CD4-positive, alpha-beta T cell treated with Interleukin-17A for 1 hour (primary cell): ENCODE data around the gene HIVEP2.
"Not testable (repeated sequence)": the region's sequence is repeated elsewhere in the genome, so short reads cannot be mapped to it uniquely, and the experiment has no call there.

Experiments used
- DNase-seq: peaks from one replicate; pipeline ENCODE4 v3.0.0-alpha.2; 2020

The HIVEP2 gene

DNA sequence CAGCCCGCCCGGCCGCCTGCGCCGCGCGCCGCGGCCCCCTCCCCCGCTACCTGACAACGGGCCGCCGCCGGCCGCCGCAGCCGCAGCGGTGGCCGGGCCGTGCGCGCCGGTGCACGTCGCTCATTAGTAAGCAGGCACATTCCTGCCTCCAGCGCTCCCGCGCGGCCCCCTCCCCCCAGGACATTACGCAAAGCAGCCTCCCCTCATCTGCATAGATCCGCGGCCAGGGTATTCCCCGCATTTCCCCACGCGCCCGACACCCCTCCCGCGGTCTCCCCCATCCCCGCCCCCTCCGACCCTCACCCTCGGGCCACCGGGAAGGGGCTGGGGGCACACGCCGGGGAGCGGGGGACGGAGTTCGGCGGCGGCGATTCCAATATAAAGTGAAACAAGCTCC is at the start of gene HIVEP2:
TSS of gene HIVEP2 (minus strand) at position 128 of the 397 bp plus-strand sequence. CDS start 170,438 bp downstream, outside the sequence.
- peak; percentile 93 for DNase-seq

DNA sequence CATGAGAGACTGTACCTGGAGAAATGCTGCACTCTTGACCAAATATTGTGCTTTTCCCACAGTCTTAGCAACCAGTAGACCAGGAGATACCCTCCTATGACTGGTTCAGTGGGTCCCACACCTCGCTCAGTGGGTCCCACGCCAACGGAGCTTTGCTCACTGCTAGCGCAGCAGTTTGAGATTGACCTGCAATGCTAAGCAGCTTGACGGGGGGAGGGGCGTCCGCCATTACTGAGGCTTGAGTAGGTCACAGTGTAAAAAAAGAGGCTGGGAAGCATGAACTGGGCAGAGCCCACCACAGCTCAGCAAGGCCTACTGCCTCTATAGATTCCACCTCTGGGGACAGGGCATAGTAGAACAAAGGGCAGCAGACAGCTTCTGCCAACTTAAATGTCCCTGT is 49.0 kb upstream of the HIVEP2 start:
- no peak for DNase-seq

DNA sequence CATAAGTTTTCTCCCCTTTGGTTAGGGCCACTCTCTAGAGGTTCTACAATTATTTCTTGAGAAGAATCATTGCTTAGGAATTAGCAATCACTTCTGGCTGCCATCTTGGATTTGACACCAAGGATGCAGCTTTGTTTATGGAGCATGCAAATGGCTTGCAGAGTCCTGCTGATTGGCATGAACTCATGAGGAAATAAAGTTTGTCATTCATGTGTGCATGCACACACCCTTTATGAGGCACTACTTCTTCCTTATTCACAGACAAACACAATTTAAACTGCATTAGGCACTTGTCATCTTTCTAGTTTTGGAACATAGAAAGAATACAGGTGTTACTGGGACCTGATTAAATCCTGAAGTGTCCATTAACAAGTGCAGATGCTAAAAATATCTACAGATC is 42.5 kb upstream of the HIVEP2 start:
- DNase-seq, result no peak

DNA sequence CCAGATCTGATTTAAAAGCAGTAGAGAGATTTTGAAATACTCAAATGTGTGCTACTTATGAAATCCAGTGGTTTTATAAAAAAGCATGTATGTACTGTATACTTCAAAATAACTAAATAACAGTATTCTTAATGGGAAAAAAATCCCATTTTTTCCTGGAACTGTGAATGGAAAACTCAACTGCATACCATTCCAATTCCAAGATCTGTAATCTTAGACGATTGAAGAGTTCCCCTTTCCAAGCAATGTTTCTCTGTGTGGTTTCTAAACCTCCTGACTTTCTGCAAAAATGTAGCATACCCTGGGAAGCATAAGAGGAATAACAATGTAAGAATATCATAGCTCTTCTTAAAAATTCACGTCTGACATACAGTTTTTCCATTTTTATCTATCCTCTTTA is 40.3 kb upstream of the HIVEP2 start:
- DNase-seq, result no peak

- no peak for DNase-seq
Observed at GRCh38 chr6:142984386-142984785, 39.4 kb upstream of the HIVEP2 start.

GRCh38 chr6:142975365-142975764 is 30.4 kb upstream of the HIVEP2 start:
- DNase-seq, result peak; percentile 23

DNA sequence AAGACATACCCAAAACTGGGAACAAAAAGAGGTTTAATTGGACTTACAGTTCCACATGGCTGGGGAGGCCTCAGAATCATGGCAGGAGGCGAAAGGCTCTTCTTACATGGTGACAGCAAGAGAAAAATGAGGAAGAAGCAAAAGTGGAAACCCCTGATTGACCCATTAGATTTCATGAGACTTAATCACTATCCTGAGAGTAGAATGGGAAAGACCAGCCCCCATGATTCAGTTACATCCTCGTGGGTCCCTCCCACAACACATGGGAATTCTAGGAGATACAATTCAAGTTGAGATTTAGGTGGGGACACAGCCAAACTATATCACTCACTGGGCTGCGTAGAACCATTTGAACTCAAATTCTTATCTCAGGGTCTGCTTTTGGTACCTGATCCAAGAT is 26.0 kb upstream of the HIVEP2 start:
- not testable (repeated sequence) for DNase-seq

DNA sequence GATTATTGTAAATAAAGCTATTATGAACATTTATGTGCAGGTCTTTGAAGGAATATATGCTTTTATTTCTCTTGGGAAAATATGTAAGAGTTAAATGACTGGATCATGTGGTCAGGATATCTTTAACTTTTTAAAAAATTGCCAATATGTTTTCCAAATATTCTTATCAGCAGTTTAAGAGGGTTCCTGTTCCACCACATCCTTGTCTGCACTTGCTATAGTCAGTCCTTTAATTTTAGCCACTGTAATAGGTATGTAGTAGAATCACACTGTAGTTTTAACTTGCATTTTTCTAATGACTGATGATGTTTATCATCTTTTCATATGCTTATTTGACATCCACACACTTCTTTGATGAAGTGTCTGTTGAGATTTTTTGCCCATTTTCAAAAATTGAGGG is 23.6 kb upstream of the HIVEP2 start:
- no peak for DNase-seq

DNA sequence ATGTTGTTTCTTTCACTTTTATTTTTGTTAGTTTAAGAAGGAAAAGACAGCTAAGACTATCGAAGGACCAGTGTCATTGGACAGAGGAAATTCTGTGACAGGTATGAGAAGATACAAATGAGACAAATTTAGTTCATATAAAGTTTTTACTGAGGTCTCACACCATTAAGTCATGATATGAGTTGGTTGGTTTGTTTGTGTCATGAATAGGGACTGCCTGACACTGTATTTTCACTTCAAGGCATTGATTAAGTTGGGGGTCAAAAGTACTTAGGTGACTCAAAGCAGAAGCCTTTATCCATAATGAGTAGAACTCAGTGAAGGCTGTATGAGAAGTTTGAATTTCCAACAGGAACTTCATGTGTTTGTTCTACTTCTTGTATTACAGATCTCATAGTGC is 21.3 kb upstream of the HIVEP2 start:
- DNase-seq, result no peak

DNA sequence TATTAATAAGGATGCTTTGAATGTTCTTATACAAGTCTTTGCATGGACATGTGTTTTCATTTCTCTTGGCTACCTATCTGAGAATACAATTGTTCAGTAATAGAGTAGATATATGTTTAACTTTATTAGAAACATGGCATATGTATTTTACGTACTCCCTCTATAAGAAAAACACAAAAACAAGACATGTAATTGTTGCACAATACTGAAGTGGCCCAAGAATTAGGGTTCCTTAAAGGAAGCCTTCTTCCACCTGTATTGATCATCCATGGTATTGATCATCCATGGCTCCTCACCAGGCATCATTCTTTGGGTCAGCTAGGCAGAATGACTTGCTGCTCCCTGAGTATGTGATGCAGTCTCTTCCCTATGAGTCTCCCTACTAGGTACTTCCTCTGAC is 20.2 kb upstream of the HIVEP2 start:
- DNase-seq, result no peak

GRCh38 chr6:142960098-142960497 is 15.1 kb upstream of the HIVEP2 start:
- no peak for DNase-seq

- no peak for DNase-seq
Observed at GRCh38 chr6:142958343-142958742, 13.4 kb upstream of the HIVEP2 start.

DNA sequence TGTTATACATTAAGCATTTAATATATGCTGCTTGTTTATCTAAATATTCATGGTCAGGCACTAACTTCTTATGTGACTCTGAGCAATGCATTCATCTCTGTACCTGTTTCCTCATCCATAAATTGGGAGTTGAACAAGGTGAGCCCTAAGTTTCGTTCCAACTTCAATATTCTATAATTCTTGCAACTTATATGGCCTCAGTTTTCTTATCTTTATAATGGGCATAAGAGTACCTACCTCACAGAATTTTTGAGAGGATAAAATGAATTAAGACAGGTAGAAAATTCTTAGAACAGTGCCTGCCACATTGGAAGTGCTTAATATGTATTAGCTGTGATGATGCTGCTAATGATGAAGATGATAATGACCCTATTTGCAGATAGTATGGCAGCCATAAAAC is 11.8 kb upstream of the HIVEP2 start:
- no peak for DNase-seq

DNA sequence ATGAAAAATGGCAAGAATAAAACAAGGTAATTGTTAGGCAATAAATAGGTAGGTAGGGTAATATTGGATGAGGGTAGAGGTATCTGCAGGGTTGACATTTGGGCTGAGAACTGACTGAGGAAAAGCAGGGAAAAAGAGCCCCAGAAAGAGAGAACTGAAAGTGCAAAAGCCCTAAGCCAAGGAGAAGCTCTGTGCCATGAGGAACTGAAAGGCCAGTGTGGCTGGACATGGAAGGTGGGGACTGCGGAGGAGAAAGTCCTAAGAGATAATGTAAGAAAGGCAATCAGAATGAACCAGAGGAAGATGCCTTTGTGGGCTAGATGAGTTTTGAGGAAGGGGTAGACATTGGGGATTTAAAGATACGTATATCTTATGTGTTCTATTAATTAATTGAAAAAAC is 9.9 kb upstream of the HIVEP2 start:
- no peak for DNase-seq

- peak; percentile 53 for DNase-seq
Observed at GRCh38 chr6:142953373-142954273, 8.6 kb upstream of the HIVEP2 start.

GRCh38 chr6:142952614-142953013 is 7.6 kb upstream of the HIVEP2 start:
- DNase-seq, result no peak

DNA sequence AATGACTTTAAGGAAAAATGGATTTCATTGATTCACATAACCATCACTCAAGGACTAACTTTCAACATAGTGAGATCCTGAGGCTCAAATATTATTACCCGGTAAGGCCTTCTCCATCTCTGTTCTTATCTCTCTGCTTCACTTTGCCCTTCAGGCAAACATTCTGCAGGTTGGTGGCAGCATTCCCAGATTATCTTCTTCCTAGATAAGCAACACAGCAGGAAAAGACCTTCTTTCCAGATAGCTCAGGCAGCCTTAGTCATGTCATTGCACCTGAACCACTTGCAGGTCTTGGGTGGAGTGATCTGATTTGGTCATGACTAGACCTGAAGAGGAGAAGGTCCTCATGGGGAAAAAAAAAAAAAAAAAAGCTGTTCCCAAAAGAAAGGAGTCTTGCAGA is 5.3 kb upstream of the HIVEP2 start:
- no peak for DNase-seq

DNA sequence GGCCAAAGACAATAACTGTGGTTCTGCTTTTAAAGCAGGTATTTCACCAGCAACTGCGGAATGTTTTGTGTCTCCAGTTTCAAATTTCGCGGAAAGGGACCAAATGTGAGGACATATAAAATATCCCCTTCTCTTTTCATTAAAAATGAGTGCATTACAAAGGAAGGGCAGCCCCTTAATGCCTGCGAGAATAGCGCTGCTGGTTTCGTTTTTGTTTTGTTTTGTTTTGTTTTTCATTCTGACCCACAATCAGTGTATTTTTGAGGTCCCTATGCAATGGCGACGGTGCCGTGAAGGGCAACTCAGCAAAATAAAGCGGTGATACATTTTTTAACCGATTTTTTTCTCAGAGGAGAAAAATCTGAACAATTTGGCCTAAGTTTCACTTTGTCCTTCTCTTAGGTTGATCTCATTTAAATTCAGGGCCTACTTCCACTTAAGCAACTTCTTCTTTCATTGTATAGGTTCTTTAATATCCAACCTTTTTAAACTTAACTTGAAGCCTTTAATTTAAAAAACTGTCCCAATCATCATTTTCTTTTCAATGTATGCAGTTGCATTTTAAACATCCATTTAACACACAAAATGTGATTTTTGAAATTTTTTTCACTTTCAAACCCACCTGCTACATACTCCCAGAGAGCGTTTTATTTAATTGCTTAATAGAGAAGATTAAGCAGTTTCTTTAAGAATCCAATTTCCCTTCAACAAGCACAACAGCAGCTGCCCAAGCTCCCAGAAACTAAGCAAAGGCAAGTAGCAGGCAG is 2.9 kb upstream of the HIVEP2 start:
- no peak for DNase-seq

DNA sequence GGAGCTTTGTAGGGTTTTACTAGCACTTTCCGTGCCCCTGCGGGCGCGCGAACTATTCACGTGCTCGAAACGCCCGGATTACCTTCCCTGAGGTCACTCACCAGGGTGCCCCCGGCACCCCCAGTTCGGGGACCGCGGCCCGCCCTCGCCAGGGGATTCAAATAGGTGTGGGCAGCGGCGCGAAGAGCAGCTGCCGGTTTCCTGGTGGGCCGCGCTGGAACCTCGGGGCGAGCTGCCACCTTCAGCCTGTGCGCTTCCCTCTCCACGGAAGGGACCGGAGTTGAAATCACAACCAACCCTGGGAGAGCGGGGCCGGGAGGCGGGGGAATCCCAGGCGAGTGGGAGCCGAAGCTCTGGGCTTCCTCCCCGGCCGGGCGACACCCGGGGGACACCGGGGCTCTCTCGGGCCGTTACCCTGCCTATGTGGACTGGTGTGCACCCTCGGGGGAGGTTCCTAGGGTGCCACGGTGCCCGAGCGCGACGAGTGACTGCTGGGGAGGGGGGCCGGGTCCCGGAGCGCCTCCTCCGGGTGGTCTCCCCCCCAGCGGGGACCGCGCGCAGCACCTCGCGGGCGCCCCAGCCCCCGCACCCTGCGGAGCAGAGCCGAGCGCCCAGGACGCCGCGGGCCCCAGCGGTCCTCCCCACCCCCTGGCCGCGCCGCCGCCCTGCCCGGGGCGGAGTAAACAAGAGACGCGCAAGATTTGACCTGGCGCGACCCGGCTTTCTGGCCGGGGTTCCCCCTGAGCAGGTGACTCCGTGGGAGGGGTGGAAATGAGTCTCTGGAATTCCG is 2.1 kb upstream of the HIVEP2 start:
- DNase-seq, result peak; percentile 91

GRCh38 chr6:142946181-142946923 is 1.4 kb upstream of the HIVEP2 start:
- peak; percentile 98 for DNase-seq

DNA sequence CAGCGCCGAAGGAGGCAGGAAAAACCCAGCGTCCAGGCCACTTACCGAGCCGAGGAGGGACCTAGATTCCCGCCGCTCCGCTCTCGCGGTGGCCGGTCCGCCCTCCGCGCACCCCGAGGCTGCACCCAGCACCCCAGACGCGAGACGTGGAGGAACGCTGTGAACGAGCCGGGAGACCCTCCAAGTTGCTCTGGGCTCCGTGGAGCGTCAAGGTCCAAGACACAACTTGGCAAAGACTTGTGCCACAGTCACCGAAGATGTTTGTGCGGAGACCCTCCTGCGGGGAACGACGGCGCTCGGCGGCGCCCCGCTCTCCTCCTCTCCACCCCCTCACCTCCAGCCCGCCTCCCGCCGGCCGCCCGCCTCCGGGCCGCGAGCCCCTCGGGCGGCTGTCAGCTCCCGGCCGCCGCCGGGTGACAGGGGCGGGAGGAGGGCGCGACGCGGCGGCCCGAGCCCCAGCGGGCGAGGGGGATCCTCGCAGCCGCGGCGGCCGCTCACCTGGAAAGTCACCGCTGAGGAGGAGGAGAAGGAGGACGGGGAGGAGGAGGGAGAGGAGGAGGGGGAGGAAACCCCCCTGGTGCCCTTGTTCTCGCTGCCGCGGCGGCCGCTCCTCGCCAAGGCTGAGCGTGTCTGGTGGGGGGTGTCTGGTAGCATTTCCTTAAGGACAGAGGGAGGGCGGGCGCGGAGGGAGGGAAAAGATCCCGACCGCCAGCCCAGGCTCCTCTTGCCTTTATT is 637 bp upstream of the HIVEP2 start:
- DNase-seq, result peak; percentile 80
